Measurements from ENCODE around the gene CHRNE. TPM values are rescaled to one million over a fixed set of nuclear protein-coding genes. Genes with fewer than 3 reads are reported as not detected.

CHRNE gene
- total and polyA plus RNA-seq, 2 donors (not counting 1 experiment from before 2014, with no cell fraction given), result 0.99 to 4.7 TPM

GRCh38 chr17:4900231-4901107 is 2.4 kb downstream of the CHRNE start:
- Histone ChIP-seq H3K27me3 (replicated peaks in 1 of 4; ENCODE audit: control extremely low read depth in 1 of 4, control insufficient read depth in 3 of 4, insufficient read depth in 4 of 4, low read length in 3 of 4) (peaks cover 0 to 27% (median 11%) of the 10 kb centered on the region in 4 experiments), H3K4me1 (ENCODE audit: control insufficient read depth in 2 of 2, insufficient read depth in 2 of 2, low read length in 2 of 2) (peaks cover 45 to 53% of the 10 kb centered on the region in 2 donors), H3K27ac (ENCODE audit: low read length in 2 of 2) (peak overlapping the region in 1 of 2 donors; percentile 55), H3K36me3 (replicated peaks in 1 of 2; ENCODE audit: control extremely low read depth in 1 of 2, control insufficient read depth in 1 of 2, extremely low read depth in 1 of 2, insufficient read depth in 2 of 2, low read length in 1 of 2) (peaks cover 0 to 15% of the 10 kb centered on the region in 2 experiments), H3K79me2 (ENCODE audit: control insufficient read depth, insufficient read depth, low read length) (no peaks in the 10 kb centered on the region), H3K9me3 (ENCODE audit: control extremely low read depth in 1 of 3, control insufficient read depth in 2 of 3, insufficient read depth in 1 of 3, low read length in 2 of 3) (peaks cover 0 to 25% (median 0%) of the 10 kb centered on the region in 3 donors), H3K9ac (ENCODE audit: low read length) (peak overlapping the region; percentile 68), H4K20me1 (ENCODE audit: control insufficient read depth, insufficient read depth, low read length, poor library complexity, severe bottlenecking) (no peaks in the 10 kb centered on the region), H3K4me3 (ENCODE audit: control extremely low read depth in 1 of 5, extremely low read depth in 1 of 5, insufficient read depth in 1 of 5, low read depth in 2 of 5, low read length in 4 of 5) (peak overlapping the region; percentile 32 to 73 (median 66)), H3K4me2 (replicated peaks; ENCODE audit: low read depth, low read length, poor library complexity, severe bottlenecking) (peak overlapping the region; percentile 98), H2AFZ (ENCODE audit: insufficient read depth, low read depth, low read length, poor library complexity, severe bottlenecking) (peak overlapping the region; percentile 69)
- peak; percentile 16 for ATAC-seq (ENCODE audit: low read depth)
- no peak for TF ChIP-seq EZH2 (IDR thresholded peaks at IDR 0.05; ENCODE audit: borderline replicate concordance, insufficient read depth, low read depth, low read length, poor library complexity, severe bottlenecking)
- no peak for TF ChIP-seq CTCF (IDR thresholded peaks at IDR 0.05)
- DNase-seq, result peak; percentile 91
- intact Hi-C loops (cut with micrococcal nuclease), result loop anchor here (1.0 to 5.0 kb wide), 2 partner anchors 93 to 333 kb away; partner anchors contain the start of gene PLD2
- Mint-ChIP-seq H3K27me3 (peaks cover 4% of the 10 kb centered on the region), H3K9me3 (ENCODE audit: insufficient read depth) (no peaks in the 10 kb centered on the region), H3K27ac (peak overlapping the region; percentile 82), H3K4me1 (peaks cover 48% of the 10 kb centered on the region), H3K4me3 (peak overlapping the region; percentile 93)
- ChIA-PET CTCF (interaction anchor here (0.8 to 4.0 kb wide), 6 partner anchors 19 to 190 kb away, joined by 3 to 15 read pairs (median 4); partner anchors contain the start of gene SPAG7), POLR2A (interaction anchor here (0.6 to 2.1 kb wide), 4 partner anchors 39 to 110 kb away, joined by 3 to 9 read pairs (median 6); partner anchors contain the start of genes RNF167, SLC25A11 and SPAG7)
- 11% methylated on average over 63 of the region's 65 CpGs for WGBS (ENCODE audit: insufficient coverage)

Data from B cell (primary cell).